ENCODE measurements around the gene POLE2. TPM values are rescaled to one million over a fixed set of nuclear protein-coding genes. Genes with fewer than 3 reads are reported as not detected.
A peak's percentile ranks its signal among the peaks of the same experiment; 100 is the strongest.

The POLE2 gene
- total and polyA plus RNA-seq, 2 of the 13 experiments (the other 11 are each of a cell fraction or from before 2014, with no cell fraction given): 16.6 to 37.0 TPM

DNA sequence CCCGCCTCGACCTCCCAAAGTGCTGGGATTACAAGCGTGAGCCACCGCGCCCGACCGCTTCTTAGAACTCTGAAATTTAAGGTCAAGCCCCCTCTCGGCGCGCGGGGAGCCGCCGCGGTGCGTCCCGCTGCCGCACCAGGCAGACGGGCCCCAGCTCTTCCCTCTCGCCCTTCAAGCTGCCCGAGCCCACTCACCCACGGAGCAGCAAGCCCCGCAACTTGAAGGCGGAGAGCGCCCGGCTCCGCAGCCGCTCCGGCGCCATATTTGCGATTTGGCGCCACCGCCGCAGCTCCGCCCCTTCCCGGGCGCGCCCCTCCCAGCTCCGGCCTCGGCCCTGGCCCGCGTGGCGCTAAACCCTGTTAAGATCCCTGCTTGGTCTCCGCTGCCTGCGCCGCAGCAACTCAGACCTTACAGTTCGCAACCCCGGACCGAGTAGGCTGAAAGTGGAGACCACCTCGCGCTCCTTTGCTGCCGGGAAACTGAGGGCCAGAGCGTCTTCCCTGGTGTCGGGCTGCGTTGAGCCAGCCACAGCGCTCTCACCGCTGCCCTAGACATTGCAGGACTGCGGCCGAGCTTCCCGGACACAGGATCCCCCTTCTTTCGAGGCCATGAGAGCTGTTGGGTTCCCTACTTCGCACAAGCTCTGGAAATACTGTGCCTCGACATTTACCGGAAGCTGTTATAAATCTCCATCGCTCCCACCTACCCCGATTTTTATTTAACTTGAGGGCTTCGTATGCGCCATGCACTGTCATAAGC is at the start of gene POLE2 (continued):
- peak; percentile 88 for TF ChIP-seq BORCS8-MEF2B (CRISPR knock-in tag; IDR thresholded peaks at IDR 0.05)
- no peak for TF ChIP-seq ZNF816 (CRISPR knock-in tag; IDR thresholded peaks at IDR 0.05; ENCODE audit: borderline replicate concordance)
- no peak for TF ChIP-seq ZNF34 (CRISPR knock-in tag; IDR thresholded peaks at IDR 0.05; ENCODE audit: borderline replicate concordance)
- TF ChIP-seq KDM6A (CRISPR knock-in tag; IDR thresholded peaks at IDR 0.05; ENCODE audit: low read depth): no peak
- peak; percentile 72; the same call in 1 of the 2 replicates for TF ChIP-seq CSRNP1 (CRISPR knock-in tag; IDR thresholded peaks at IDR 0.05)
- TF ChIP-seq, protein P1, sequence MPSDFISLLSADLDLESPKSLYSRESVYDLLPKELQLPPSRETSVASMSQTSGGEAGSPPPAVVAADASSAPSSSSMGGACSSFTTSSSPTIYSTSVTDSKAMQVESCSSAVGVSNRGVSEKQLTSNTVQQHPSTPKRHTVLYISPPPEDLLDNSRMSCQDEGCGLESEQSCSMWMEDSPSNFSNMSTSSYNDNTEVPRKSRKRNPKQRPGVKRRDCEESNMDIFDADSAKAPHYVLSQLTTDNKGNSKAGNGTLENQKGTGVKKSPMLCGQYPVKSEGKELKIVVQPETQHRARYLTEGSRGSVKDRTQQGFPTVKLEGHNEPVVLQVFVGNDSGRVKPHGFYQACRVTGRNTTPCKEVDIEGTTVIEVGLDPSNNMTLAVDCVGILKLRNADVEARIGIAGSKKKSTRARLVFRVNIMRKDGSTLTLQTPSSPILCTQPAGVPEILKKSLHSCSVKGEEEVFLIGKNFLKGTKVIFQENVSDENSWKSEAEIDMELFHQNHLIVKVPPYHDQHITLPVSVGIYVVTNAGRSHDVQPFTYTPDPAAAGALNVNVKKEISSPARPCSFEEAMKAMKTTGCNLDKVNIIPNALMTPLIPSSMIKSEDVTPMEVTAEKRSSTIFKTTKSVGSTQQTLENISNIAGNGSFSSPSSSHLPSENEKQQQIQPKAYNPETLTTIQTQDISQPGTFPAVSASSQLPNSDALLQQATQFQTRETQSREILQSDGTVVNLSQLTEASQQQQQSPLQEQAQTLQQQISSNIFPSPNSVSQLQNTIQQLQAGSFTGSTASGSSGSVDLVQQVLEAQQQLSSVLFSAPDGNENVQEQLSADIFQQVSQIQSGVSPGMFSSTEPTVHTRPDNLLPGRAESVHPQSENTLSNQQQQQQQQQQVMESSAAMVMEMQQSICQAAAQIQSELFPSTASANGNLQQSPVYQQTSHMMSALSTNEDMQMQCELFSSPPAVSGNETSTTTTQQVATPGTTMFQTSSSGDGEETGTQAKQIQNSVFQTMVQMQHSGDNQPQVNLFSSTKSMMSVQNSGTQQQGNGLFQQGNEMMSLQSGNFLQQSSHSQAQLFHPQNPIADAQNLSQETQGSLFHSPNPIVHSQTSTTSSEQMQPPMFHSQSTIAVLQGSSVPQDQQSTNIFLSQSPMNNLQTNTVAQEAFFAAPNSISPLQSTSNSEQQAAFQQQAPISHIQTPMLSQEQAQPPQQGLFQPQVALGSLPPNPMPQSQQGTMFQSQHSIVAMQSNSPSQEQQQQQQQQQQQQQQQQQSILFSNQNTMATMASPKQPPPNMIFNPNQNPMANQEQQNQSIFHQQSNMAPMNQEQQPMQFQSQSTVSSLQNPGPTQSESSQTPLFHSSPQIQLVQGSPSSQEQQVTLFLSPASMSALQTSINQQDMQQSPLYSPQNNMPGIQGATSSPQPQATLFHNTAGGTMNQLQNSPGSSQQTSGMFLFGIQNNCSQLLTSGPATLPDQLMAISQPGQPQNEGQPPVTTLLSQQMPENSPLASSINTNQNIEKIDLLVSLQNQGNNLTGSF (CRISPR knock-in tag; IDR thresholded peaks at IDR 0.05): no peak
- peak; percentile 90 for TF ChIP-seq ZFY (CRISPR knock-in tag; IDR thresholded peaks at IDR 0.05)
- TF ChIP-seq E2F2 (CRISPR knock-in tag; IDR thresholded peaks at IDR 0.05; ENCODE audit: borderline replicate concordance): peak; percentile 57; the same call in 1 of the 2 replicates
- TF ChIP-seq ZBTB1 (CRISPR knock-in tag; IDR thresholded peaks at IDR 0.05; ENCODE audit: borderline replicate concordance): no peak
- TF ChIP-seq NCOR1 (IDR thresholded peaks at IDR 0.05; ENCODE audit: borderline replicate concordance, low read length): no peak
- peak; percentile 87 for TF ChIP-seq ZNF329 (CRISPR knock-in tag; IDR thresholded peaks at IDR 0.05; ENCODE audit: low read depth)
- no peak for TF ChIP-seq KAT2B (IDR thresholded peaks at IDR 0.05; ENCODE audit: borderline replicate concordance, low read depth, low read length)
- no peak for TF ChIP-seq ATF1 (CRISPR knock-in tag; IDR thresholded peaks at IDR 0.05)
- peak; percentile 94; the same call in 1 of the 2 replicates for TF ChIP-seq IRF9 (CRISPR knock-in tag; IDR thresholded peaks at IDR 0.05; ENCODE audit: borderline replicate concordance)
- no peak for TF ChIP-seq CENPT (CRISPR knock-in tag; IDR thresholded peaks at IDR 0.05; ENCODE audit: low read depth)
- peak; percentile 61; the same call in 1 of the 2 replicates for TF ChIP-seq NKX3-1 (CRISPR knock-in tag; IDR thresholded peaks at IDR 0.05)
- TF ChIP-seq ZNF263 (CRISPR knock-in tag; IDR thresholded peaks at IDR 0.05): peak; percentile 62; the same call in 1 of the 2 replicates
- TF ChIP-seq SOX13 (IDR thresholded peaks at IDR 0.05): no peak
- no peak for TF ChIP-seq SOX13 (CRISPR knock-in tag; conservative IDR thresholded peaks at IDR 0.05 in 1 of 2, IDR thresholded peaks at IDR 0.05 in 1 of 2)
- peak; percentile 64; the same call in 1 of the 2 replicates for TF ChIP-seq ZNF138 (CRISPR knock-in tag; IDR thresholded peaks at IDR 0.05; ENCODE audit: low read depth)
